ENCODE results near the gene IFT172.

GRCh38 chr2:27448381-27448780 lies 41.2 kb downstream of the IFT172 start:
- no peak for TF ChIP-seq EZH2 (IDR thresholded peaks at IDR 0.05; ENCODE audit: borderline replicate concordance, low read depth, low read length, severe bottlenecking)
- TF ChIP-seq POLR2AphosphoS5 (IDR thresholded peaks at IDR 0.05; ENCODE audit: insufficient read depth, low read depth, low read length): no peak
- TF ChIP-seq CTCF (IDR thresholded peaks at IDR 0.05; ENCODE audit: extremely low read depth in 1 of 2, insufficient read depth in 1 of 2, low read depth in 1 of 2, low read length in 2 of 2): no peak
- TF ChIP-seq POLR2A (IDR thresholded peaks at IDR 0.05; ENCODE audit: low read depth, low read length): no peak
- TF ChIP-seq, protein P1, sequence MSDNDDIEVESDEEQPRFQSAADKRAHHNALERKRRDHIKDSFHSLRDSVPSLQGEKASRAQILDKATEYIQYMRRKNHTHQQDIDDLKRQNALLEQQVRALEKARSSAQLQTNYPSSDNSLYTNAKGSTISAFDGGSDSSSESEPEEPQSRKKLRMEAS (IDR thresholded peaks at IDR 0.05; ENCODE audit: insufficient read depth, insufficient read length): no peak
- no peak for TF ChIP-seq JUN (IDR thresholded peaks at IDR 0.05; ENCODE audit: borderline replicate concordance, insufficient read depth, insufficient read length, low read depth)
- no peak for TF ChIP-seq GATA2 (IDR thresholded peaks at IDR 0.05; ENCODE audit: insufficient read depth, insufficient read length, low read depth, low read length)
- no peak for TF ChIP-seq MYC (IDR thresholded peaks at IDR 0.05; ENCODE audit: low read depth, low read length)
